Measurements from ENCODE around the gene ARHGAP15.
A peak's percentile ranks its signal among the peaks of the same experiment; 100 is the strongest.

Gene ARHGAP15

GRCh38 chr2:143473820-143474219 is 344.6 kb downstream of the ARHGAP15 start:
- Histone ChIP-seq H3K9me3 (ENCODE audit: control insufficient read depth, insufficient read depth, low read length) (no peaks in the 10 kb centered on the region), H3K27me3 (ENCODE audit: control insufficient read depth, insufficient read depth, low read length) (no peaks in the 10 kb centered on the region), H3K4me3 (ENCODE audit: low read depth, low read length) (no peak overlapping the region), H3K27ac (ENCODE audit: low read depth, low read length) (no peak overlapping the region), H3K4me1 (ENCODE audit: control insufficient read depth, insufficient read depth, low read length) (peaks cover 4% of the 10 kb centered on the region; the same call in 1 of the 2 replicates), H3K9ac (ENCODE audit: low read depth, low read length) (no peak overlapping the region), H3K36me3 (ENCODE audit: control insufficient read depth, insufficient read depth, low read length) (no peaks in the 10 kb centered on the region)

GRCh38 chr2:143474586-143474985 is 345.4 kb downstream of the ARHGAP15 start:
- peaks cover 4% of the 10 kb centered on the region; the same call in 1 of the 2 replicates for H3K4me1 ChIP-seq (ENCODE audit: control insufficient read depth, insufficient read depth, low read length)
- no peak overlapping the region for H3K9ac ChIP-seq (ENCODE audit: low read depth, low read length)
- H3K27ac ChIP-seq (ENCODE audit: low read depth, low read length) = no peak overlapping the region
- H3K9me3 ChIP-seq (ENCODE audit: control insufficient read depth, insufficient read depth, low read length) = no peaks in the 10 kb centered on the region
- H3K27me3 ChIP-seq (ENCODE audit: control insufficient read depth, insufficient read depth, low read length) = 0 out of 2 replicates have a peak, but pooled peaks cover 4% of the 10 kb centered on the region
- H3K4me3 ChIP-seq (ENCODE audit: low read depth, low read length) = no peak overlapping the region
- no peaks in the 10 kb centered on the region for H3K36me3 ChIP-seq (ENCODE audit: control insufficient read depth, insufficient read depth, low read length)

- Histone ChIP-seq H3K9ac (ENCODE audit: low read depth, low read length) (no peak overlapping the region), H3K36me3 (ENCODE audit: control insufficient read depth, insufficient read depth, low read length) (no peaks in the 10 kb centered on the region), H3K27ac (ENCODE audit: low read depth, low read length) (no peak overlapping the region), H3K27me3 (ENCODE audit: control insufficient read depth, insufficient read depth, low read length) (peaks cover 8% of the 10 kb centered on the region), H3K9me3 (ENCODE audit: control insufficient read depth, insufficient read depth, low read length) (no peaks in the 10 kb centered on the region), H3K4me3 (ENCODE audit: low read depth, low read length) (no peak overlapping the region), H3K4me1 (ENCODE audit: control insufficient read depth, insufficient read depth, low read length) (peaks cover 4% of the 10 kb centered on the region; the same call in 1 of the 2 replicates)
Observed at GRCh38 chr2:143475041-143475776, 346.0 kb downstream of the ARHGAP15 start.

- peaks cover 21% of the 10 kb centered on the region for H3K27me3 ChIP-seq (ENCODE audit: control insufficient read depth, insufficient read depth, low read length)
- no peak overlapping the region for H3K4me3 ChIP-seq (ENCODE audit: low read depth, low read length)
- no peaks in the 10 kb centered on the region for H3K9me3 ChIP-seq (ENCODE audit: control insufficient read depth, insufficient read depth, low read length)
- no peaks in the 10 kb centered on the region for H3K36me3 ChIP-seq (ENCODE audit: control insufficient read depth, insufficient read depth, low read length)
- H3K9ac ChIP-seq (ENCODE audit: low read depth, low read length) = no peak overlapping the region
- no peak overlapping the region for H3K27ac ChIP-seq (ENCODE audit: low read depth, low read length)
- peaks cover 16% of the 10 kb centered on the region for H3K4me1 ChIP-seq (ENCODE audit: control insufficient read depth, insufficient read depth, low read length)
Observed at GRCh38 chr2:143476336-143477087, 347.3 kb downstream of the ARHGAP15 start.

- no peaks in the 10 kb centered on the region for H3K9me3 ChIP-seq (ENCODE audit: control insufficient read depth, insufficient read depth, low read length)
- H3K36me3 ChIP-seq (ENCODE audit: control insufficient read depth, insufficient read depth, low read length) = no peaks in the 10 kb centered on the region
- no peak overlapping the region for H3K4me3 ChIP-seq (ENCODE audit: low read depth, low read length)
Observed at GRCh38 chr2:143477714-143478443, 348.7 kb downstream of the ARHGAP15 start.

GRCh38 chr2:143480086-143480485 is 350.9 kb downstream of the ARHGAP15 start:
- H3K27me3 ChIP-seq (ENCODE audit: control insufficient read depth, insufficient read depth, low read length) = peaks cover 34% of the 10 kb centered on the region
- H3K36me3 ChIP-seq (ENCODE audit: control insufficient read depth, insufficient read depth, low read length) = no peaks in the 10 kb centered on the region
- H3K27ac ChIP-seq (ENCODE audit: low read depth, low read length) = no peak overlapping the region
- H3K9me3 ChIP-seq (ENCODE audit: control insufficient read depth, insufficient read depth, low read length) = no peaks in the 10 kb centered on the region
- no peak overlapping the region for H3K9ac ChIP-seq (ENCODE audit: low read depth, low read length)
- no peak overlapping the region for H3K4me3 ChIP-seq (ENCODE audit: low read depth, low read length)
- peaks cover 22% of the 10 kb centered on the region for H3K4me1 ChIP-seq (ENCODE audit: control insufficient read depth, insufficient read depth, low read length)

More at GRCh38 chr2:143477714-143478443, 348.7 kb downstream of the ARHGAP15 start:
- Histone ChIP-seq H3K9ac (ENCODE audit: low read depth, low read length) (no peak overlapping the region), H3K27ac (ENCODE audit: low read depth, low read length) (no peak overlapping the region), H3K4me1 (ENCODE audit: control insufficient read depth, insufficient read depth, low read length) (peaks cover 24% of the 10 kb centered on the region), H3K27me3 (ENCODE audit: control insufficient read depth, insufficient read depth, low read length) (peaks cover 29% of the 10 kb centered on the region)

GRCh38 chr2:143480601-143481236 is 351.5 kb downstream of the ARHGAP15 start:
- Histone ChIP-seq H3K9me3 (ENCODE audit: control insufficient read depth, insufficient read depth, low read length) (no peaks in the 10 kb centered on the region), H3K4me1 (ENCODE audit: control insufficient read depth, insufficient read depth, low read length) (peaks cover 21% of the 10 kb centered on the region), H3K4me3 (ENCODE audit: low read depth, low read length) (no peak overlapping the region), H3K9ac (ENCODE audit: low read depth, low read length) (no peak overlapping the region), H3K27ac (ENCODE audit: low read depth, low read length) (peak overlapping the region; percentile 79), H3K36me3 (ENCODE audit: control insufficient read depth, insufficient read depth, low read length) (no peaks in the 10 kb centered on the region), H3K27me3 (ENCODE audit: control insufficient read depth, insufficient read depth, low read length) (peaks cover 34% of the 10 kb centered on the region)

GRCh38 chr2:143481237-143481623 is 352.0 kb downstream of the ARHGAP15 start:
- Histone ChIP-seq H3K36me3 (ENCODE audit: control insufficient read depth, insufficient read depth, low read length) (no peaks in the 10 kb centered on the region), H3K27ac (ENCODE audit: low read depth, low read length) (peak overlapping the region; percentile 79), H3K9me3 (ENCODE audit: control insufficient read depth, insufficient read depth, low read length) (no peaks in the 10 kb centered on the region), H3K27me3 (ENCODE audit: control insufficient read depth, insufficient read depth, low read length) (peaks cover 34% of the 10 kb centered on the region), H3K4me1 (ENCODE audit: control insufficient read depth, insufficient read depth, low read length) (peaks cover 21% of the 10 kb centered on the region), H3K4me3 (ENCODE audit: low read depth, low read length) (no peak overlapping the region; the same call in 1 of the 2 replicates), H3K9ac (ENCODE audit: low read depth, low read length) (no peak overlapping the region)

GRCh38 chr2:143481733-143482132 is 352.5 kb downstream of the ARHGAP15 start:
- Histone ChIP-seq H3K9ac (ENCODE audit: low read depth, low read length) (no peak overlapping the region), H3K36me3 (ENCODE audit: control insufficient read depth, insufficient read depth, low read length) (no peaks in the 10 kb centered on the region)

GRCh38 chr2:143482316-143482715 is 353.1 kb downstream of the ARHGAP15 start:
- Histone ChIP-seq H3K27ac (ENCODE audit: low read depth, low read length) (peak overlapping the region; percentile 79), H3K36me3 (ENCODE audit: control insufficient read depth, insufficient read depth, low read length) (no peaks in the 10 kb centered on the region), H3K4me1 (ENCODE audit: control insufficient read depth, insufficient read depth, low read length) (peaks cover 21% of the 10 kb centered on the region), H3K9me3 (ENCODE audit: control insufficient read depth, insufficient read depth, low read length) (no peaks in the 10 kb centered on the region), H3K27me3 (ENCODE audit: control insufficient read depth, insufficient read depth, low read length) (peaks cover 34% of the 10 kb centered on the region), H3K9ac (ENCODE audit: low read depth, low read length) (no peak overlapping the region), H3K4me3 (ENCODE audit: low read depth, low read length) (no peak overlapping the region)

More at GRCh38 chr2:143481733-143482132, 352.5 kb downstream of the ARHGAP15 start:
- Histone ChIP-seq H3K27ac (ENCODE audit: low read depth, low read length) (peak overlapping the region; percentile 79), H3K4me1 (ENCODE audit: control insufficient read depth, insufficient read depth, low read length) (peaks cover 21% of the 10 kb centered on the region), H3K9me3 (ENCODE audit: control insufficient read depth, insufficient read depth, low read length) (no peaks in the 10 kb centered on the region), H3K27me3 (ENCODE audit: control insufficient read depth, insufficient read depth, low read length) (peaks cover 34% of the 10 kb centered on the region), H3K4me3 (ENCODE audit: low read depth, low read length) (no peak overlapping the region)
